ENCODE results near the gene CCDC88B. TPM values are rescaled to one million over a fixed set of nuclear protein-coding genes. Genes with fewer than 3 reads are reported as not detected.

CCDC88B gene
- total and polyA plus RNA-seq, 10 of the 15 experiments (the other 5 are each of a cell fraction or from before 2014, with no cell fraction given): 0.24 to 66.0 (median 19.2) TPM

GRCh38 chr11:64382047-64382446 is 42.0 kb downstream of the CCDC88B start (continued):
- TF ChIP-seq ZBTB40 (IDR thresholded peaks at IDR 0.05; ENCODE audit: borderline replicate concordance) (no peak), FOXK2 (IDR thresholded peaks at IDR 0.05) (no peak), RCOR1 (conservative IDR thresholded peaks at IDR 0.05; ENCODE audit: low read depth, low read length) (no peak), SUZ12 (IDR thresholded peaks at IDR 0.05; ENCODE audit: unreplicated experiment) (no peak), STAT1 (conservative IDR thresholded peaks at IDR 0.05) (no peak)

GRCh38 chr11:64382586-64382985 is 42.6 kb downstream of the CCDC88B start:
- no peak for DNase-seq (ENCODE audit: low read depth, low spot score)
- SMC1A ChIA-PET (ENCODE audit: uncharacterized antibody, unreplicated experiment): no interaction called here
- WGBS (ENCODE audit: insufficient coverage, insufficient replicate concordance, low lambda C conversion rate, missing lambda C conversion rate): 39% methylated on average over 8 of the region's 8 CpGs
- H3K9ac ChIP-seq (ENCODE audit: control insufficient read depth, insufficient read depth, low read length): no peak overlapping the region
- H3K4me3 ChIP-seq: no peak overlapping the region
- H3K36me3 ChIP-seq (ENCODE audit: control insufficient read depth in 2 of 2, insufficient read depth in 2 of 2, low read length in 1 of 2): no peaks in the 10 kb centered on the region
- no peaks in the 10 kb centered on the region for H4K20me1 ChIP-seq (ENCODE audit: control insufficient read depth, insufficient read depth)
- H3K4me2 ChIP-seq (ENCODE audit: control insufficient read depth, insufficient read depth): no peak overlapping the region
- no peaks in the 10 kb centered on the region for H3K79me2 ChIP-seq (ENCODE audit: control insufficient read depth, insufficient read depth, low read length)
- FAIRE-seq: no peak
- ATAC-seq: no peak
- TF ChIP-seq TAF1 (IDR thresholded peaks at IDR 0.05; ENCODE audit: borderline replicate concordance, low read depth, low read length) (no peak), PML (IDR thresholded peaks at IDR 0.05; ENCODE audit: low read length) (no peak), RBBP5 (conservative IDR thresholded peaks at IDR 0.05) (no peak), SPI1 (IDR thresholded peaks at IDR 0.05; ENCODE audit: borderline replicate concordance, insufficient read depth, low read depth, low read length) (no peak), ESRRA (IDR thresholded peaks at IDR 0.05; ENCODE audit: low read length) (no peak), ATF3 (IDR thresholded peaks at IDR 0.05; ENCODE audit: borderline replicate concordance, extremely low read depth, low read depth, low read length) (no peak), JUNB (IDR thresholded peaks at IDR 0.05) (no peak), BRCA1 (IDR thresholded peaks at IDR 0.05; ENCODE audit: low read depth, low read length) (no peak), ZZZ3 (IDR thresholded peaks at IDR 0.05; ENCODE audit: control insufficient read depth, insufficient read length, low read depth) (no peak), EED (IDR thresholded peaks at IDR 0.05; ENCODE audit: low read depth) (no peak), RAD51 (IDR thresholded peaks at IDR 0.05) (no peak), RELB (IDR thresholded peaks at IDR 0.05; ENCODE audit: low read depth) (no peak), HDAC6 (IDR thresholded peaks at IDR 0.05; ENCODE audit: unreplicated experiment) (no peak)
- POLR2A ChIA-PET: interaction anchor here (0.6 kb wide), 1 partner anchor 369 kb away, joined by 3 read pairs; no protein-coding TSS in a partner anchor
- BruUV-seq (replicated peaks): no TSS peak
- H2AFZ ChIP-seq (ENCODE audit: control insufficient read depth, low read depth, low read length): no peak overlapping the region
- peaks cover 0 to 2% of the 10 kb centered on the region in 2 experiments; a peak in 2 of 4 replicates for H3K27me3 ChIP-seq (replicated peaks in 1 of 2; ENCODE audit: control insufficient read depth in 2 of 2, insufficient read depth in 2 of 2, low read length in 1 of 2)
- no peak overlapping the region for H3K27ac ChIP-seq (ENCODE audit: control insufficient read depth, insufficient read depth)
- in situ Hi-C loops (cut with MboI) (no loop called here), intact Hi-C loops (cut with micrococcal nuclease; ENCODE audit: unreplicated experiment) (no loop called here)
- CTCF ChIA-PET: no interaction called here
- RAD21 ChIA-PET (ENCODE audit: unreplicated experiment): no interaction called here
- no peaks in the 10 kb centered on the region for H3K9me3 ChIP-seq (replicated peaks; ENCODE audit: control insufficient read depth, insufficient read depth, low read length)
- no peaks in the 10 kb centered on the region for H3K4me1 ChIP-seq (ENCODE audit: control insufficient read depth, insufficient read depth, low read length)
